ENCODE results near the gene MROH2B. TPM values are rescaled to one million over a fixed set of nuclear protein-coding genes. Genes with fewer than 3 reads are reported as not detected.

Gene MROH2B
- total RNA-seq (not detected), polyA plus RNA-seq (not detected)
- long read RNA-seq, donor 1, result 0 reads
- long read RNA-seq, donor 2, result 0 reads

DNA sequence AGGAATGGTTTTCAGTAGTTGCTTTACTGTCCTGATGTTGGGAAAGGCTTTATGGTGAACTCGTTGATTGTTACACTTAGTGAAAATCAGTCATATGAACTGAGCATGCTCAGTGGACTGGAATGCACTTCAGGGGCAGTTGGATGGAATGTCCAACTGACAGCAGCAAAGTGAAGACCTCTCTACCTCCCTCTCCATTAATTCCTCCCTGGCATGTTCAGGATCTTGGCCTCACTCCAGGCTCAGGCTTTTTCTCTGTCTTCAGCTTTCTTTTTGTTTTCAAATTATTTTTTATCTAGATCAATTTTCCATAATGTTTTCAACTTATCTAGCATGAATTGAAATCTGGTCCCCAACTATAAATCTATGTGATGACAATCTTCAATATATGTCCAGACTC is at the start of gene MROH2B:
Gene MROH2B, minus strand, starts transcription at position 101 of the 400 bp plus-strand sequence. CDS start 490 bp downstream, outside the sequence.
- WGBS, 5 donors, result 63 to 82% (median 77%) methylated on average over 1 of the region's 1 CpG

DNA sequence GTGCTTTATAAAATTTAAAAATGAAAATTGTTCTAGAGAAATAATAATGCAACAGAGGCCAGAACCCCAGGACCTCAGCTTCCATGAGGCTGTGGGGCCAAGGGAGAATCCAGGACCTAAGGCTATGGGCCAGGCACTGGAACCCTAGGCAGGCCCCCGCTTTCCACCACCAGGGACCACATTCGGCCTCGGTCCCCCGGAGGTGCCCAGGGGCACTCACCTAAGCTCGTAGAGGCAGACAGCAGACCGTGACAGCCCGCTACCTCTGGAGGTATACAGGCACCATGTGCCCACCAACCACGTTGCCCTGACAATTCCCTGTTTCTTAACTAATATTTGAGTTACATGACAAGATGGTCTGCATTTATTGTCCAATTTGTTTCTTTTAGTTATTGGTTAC is 49.5 kb upstream of the MROH2B start:
- TF ChIP-seq, protein P1, sequence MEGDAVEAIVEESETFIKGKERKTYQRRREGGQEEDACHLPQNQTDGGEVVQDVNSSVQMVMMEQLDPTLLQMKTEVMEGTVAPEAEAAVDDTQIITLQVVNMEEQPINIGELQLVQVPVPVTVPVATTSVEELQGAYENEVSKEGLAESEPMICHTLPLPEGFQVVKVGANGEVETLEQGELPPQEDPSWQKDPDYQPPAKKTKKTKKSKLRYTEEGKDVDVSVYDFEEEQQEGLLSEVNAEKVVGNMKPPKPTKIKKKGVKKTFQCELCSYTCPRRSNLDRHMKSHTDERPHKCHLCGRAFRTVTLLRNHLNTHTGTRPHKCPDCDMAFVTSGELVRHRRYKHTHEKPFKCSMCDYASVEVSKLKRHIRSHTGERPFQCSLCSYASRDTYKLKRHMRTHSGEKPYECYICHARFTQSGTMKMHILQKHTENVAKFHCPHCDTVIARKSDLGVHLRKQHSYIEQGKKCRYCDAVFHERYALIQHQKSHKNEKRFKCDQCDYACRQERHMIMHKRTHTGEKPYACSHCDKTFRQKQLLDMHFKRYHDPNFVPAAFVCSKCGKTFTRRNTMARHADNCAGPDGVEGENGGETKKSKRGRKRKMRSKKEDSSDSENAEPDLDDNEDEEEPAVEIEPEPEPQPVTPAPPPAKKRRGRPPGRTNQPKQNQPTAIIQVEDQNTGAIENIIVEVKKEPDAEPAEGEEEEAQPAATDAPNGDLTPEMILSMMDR (IDR thresholded peaks at IDR 0.05 in 8 of 11, conservative IDR thresholded peaks at IDR 0.05 in 3 of 11), result no peak
- TF ChIP-seq POLR2AphosphoS5 (IDR thresholded peaks at IDR 0.05), result no peak
- TF ChIP-seq POLR2A (IDR thresholded peaks at IDR 0.05), result no peak
- intact Hi-C loops (cut with DNase I; ENCODE audit: low total_unique reads), result no loop called here
- Histone ChIP-seq H3K36me3 (no peaks in the 10 kb centered on the region), H3K27ac (no peak overlapping the region), H3K4me3 (no peak overlapping the region), H3K9me3 (no peaks in the 10 kb centered on the region), H3K4me1 (no peaks in the 10 kb centered on the region), H3K27me3 (replicated peaks in 1 of 7) (no peaks in the 10 kb centered on the region)
- WGBS, 5 donors, result 86 to 95% (median 92%) methylated on average over 8 of the region's 8 CpGs
- no peak for DNase-seq

More for the DNA sequence above, at the start of gene MROH2B:
- DNase-seq, result no peak
- H3K27ac ChIP-seq, result no peak within 1 kb of the TSS
- H3K4me1 ChIP-seq, result no peaks in the 10 kb centered on the region
- TF ChIP-seq, protein P1 (IDR thresholded peaks at IDR 0.05 in 8 of 11, conservative IDR thresholded peaks at IDR 0.05 in 3 of 11), result no peak
- TF ChIP-seq POLR2AphosphoS5 (IDR thresholded peaks at IDR 0.05) (no peak), POLR2A (IDR thresholded peaks at IDR 0.05) (no peak)
- intact Hi-C loops (cut with DNase I; ENCODE audit: low total_unique reads), result no loop called here
- H3K36me3 ChIP-seq, result no peaks in the 10 kb centered on the region
- H3K27me3 ChIP-seq (replicated peaks in 1 of 7), result no peaks in the 10 kb centered on the region
- H3K4me3 ChIP-seq, result no peak within 1 kb of the TSS
- H3K9me3 ChIP-seq, result peaks cover 0 to 3% (median 0%) of the 10 kb centered on the region in 8 donors

DNA sequence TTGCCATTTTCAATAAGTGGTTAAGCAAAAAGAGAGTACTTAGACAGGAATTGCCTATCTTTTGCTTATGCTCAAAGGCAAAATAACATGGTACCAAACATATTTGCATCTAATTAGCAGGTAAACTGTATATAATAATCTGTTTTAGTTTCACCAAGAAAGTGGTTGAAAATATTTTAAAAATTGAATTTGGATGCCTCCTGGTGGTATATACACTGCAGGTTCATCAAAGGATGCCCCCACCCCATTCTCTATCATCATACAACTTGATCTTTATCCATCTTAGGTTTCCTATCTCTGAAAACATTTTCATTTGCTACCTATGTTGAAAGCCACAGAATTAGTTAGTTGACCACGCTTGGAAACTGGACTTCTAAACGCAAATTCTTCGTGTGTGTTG is 47.0 kb upstream of the MROH2B start:
- H3K36me3 ChIP-seq, result no peaks in the 10 kb centered on the region
- WGBS, 5 donors, result 90 to 97% (median 93%) methylated on average over 3 of the region's 3 CpGs
- no peak for TF ChIP-seq POLR2A (IDR thresholded peaks at IDR 0.05)
- no peak for TF ChIP-seq POLR2AphosphoS5 (IDR thresholded peaks at IDR 0.05)
- TF ChIP-seq, protein P1 (IDR thresholded peaks at IDR 0.05 in 8 of 11, conservative IDR thresholded peaks at IDR 0.05 in 3 of 11), result no peak
- H3K27me3 ChIP-seq (replicated peaks in 1 of 7), result no peaks in the 10 kb centered on the region
- H3K4me1 ChIP-seq, result no peaks in the 10 kb centered on the region
- H3K9me3 ChIP-seq, result no peaks in the 10 kb centered on the region
- intact Hi-C loops (cut with DNase I; ENCODE audit: low total_unique reads), result no loop called here
- no peak overlapping the region for H3K27ac ChIP-seq
- no peak overlapping the region for H3K4me3 ChIP-seq
- no peak for DNase-seq

DNA sequence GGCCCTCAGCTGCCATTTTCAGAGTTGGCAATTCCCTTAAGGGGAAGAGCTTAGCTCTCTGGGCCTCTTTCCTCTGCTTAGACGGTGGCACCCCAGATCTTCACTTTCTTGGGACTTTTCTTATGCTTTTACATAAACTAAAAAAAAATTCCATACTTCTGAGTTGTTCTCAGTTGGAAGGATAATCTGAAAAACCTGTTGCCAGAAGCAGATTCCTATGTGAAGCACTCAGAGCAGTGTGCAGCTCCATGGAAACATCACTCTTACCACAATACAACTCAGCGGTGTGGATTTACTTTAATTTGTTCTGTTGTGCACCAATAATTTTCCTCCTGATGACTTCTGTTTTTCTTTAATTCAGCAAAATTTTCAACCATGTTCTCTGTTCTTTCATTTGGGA is 44.1 kb upstream of the MROH2B start:
- Histone ChIP-seq H3K9me3 (no peaks in the 10 kb centered on the region), H3K36me3 (no peaks in the 10 kb centered on the region), H3K27ac (no peak overlapping the region), H3K27me3 (replicated peaks in 1 of 7) (no peaks in the 10 kb centered on the region), H3K4me3 (no peak overlapping the region), H3K4me1 (no peaks in the 10 kb centered on the region)
- intact Hi-C loops (cut with DNase I; ENCODE audit: low total_unique reads), result no loop called here
- no peak for TF ChIP-seq POLR2AphosphoS5 (IDR thresholded peaks at IDR 0.05)
- TF ChIP-seq, protein P1 (IDR thresholded peaks at IDR 0.05 in 8 of 11, conservative IDR thresholded peaks at IDR 0.05 in 3 of 11), result no peak
- no peak for TF ChIP-seq POLR2A (IDR thresholded peaks at IDR 0.05)
- no peak for DNase-seq
- 73 to 88% (median 84%) methylated on average over 2 of the region's 2 CpGs for WGBS, 5 donors

Data from spleen (tissue), 13 donors.